Mesenchymal stem cell (in vitro differentiated cells and primary cell): ENCODE data around the gene NFATC1.
A peak's percentile ranks its signal among the peaks of the same experiment; 100 is the strongest.

ENCODE experiments used
- DNase-seq: peaks from one replicate; pipeline ENCODE4 v3.0.0-alpha.2; 2013
- H2AFZ ChIP-seq: one replicate; pipeline ENCODE4 v1.6.1; 2013; ENCODE audit warnings: low read depth, mild to moderate bottlenecking, control low read depth, inconsistent platforms, low read length, moderate library complexity
- H2AK5ac ChIP-seq: 2 replicates; pipeline ENCODE4 v1.6.1; 2013; ENCODE audit warnings: low read length, moderate library complexity, mild to moderate bottlenecking, inconsistent platforms; ENCODE audit not compliant: severe bottlenecking
- H2BK120ac ChIP-seq: one replicate; pipeline ENCODE4 v1.6.1; 2013; ENCODE audit warnings: low read depth, mild to moderate bottlenecking, inconsistent platforms, low read length, moderate library complexity
- H2BK12ac ChIP-seq, 2 experiments: one replicate each; pipeline ENCODE4 v1.6.1; 2013; ENCODE audit warnings: inconsistent platforms in 2 of 2, low read length in 2 of 2, mild to moderate bottlenecking in 2 of 2, moderate library complexity in 2 of 2, control low read depth in 1 of 2
- H2BK15ac ChIP-seq: one replicate; pipeline ENCODE4 v1.6.1; 2013; ENCODE audit warnings: mild to moderate bottlenecking, low read depth, inconsistent platforms; ENCODE audit not compliant: poor library complexity, severe bottlenecking
- H2BK5ac ChIP-seq: 2 replicates; pipeline ENCODE4 v1.6.1; 2013; ENCODE audit warnings: low read depth, mild to moderate bottlenecking, low read length, control low read depth, inconsistent platforms; ENCODE audit not compliant: poor library complexity, severe bottlenecking
- H3K14ac ChIP-seq, 2 experiments: one replicate each; pipeline ENCODE4 v1.6.1; 2013; ENCODE audit warnings: inconsistent platforms in 2 of 2, low read length in 2 of 2, control low read depth in 1 of 2, mild to moderate bottlenecking in 1 of 2, moderate library complexity in 1 of 2
- H3K18ac ChIP-seq, 2 experiments: one replicate each; pipeline ENCODE4 v1.6.1; 2013; ENCODE audit warnings: inconsistent platforms in 2 of 2, low read length in 2 of 2, control low read depth in 1 of 2, low read depth in 1 of 2, mild to moderate bottlenecking in 1 of 2
- H3K23ac ChIP-seq, 2 experiments: one replicate each; pipeline ENCODE4 v1.6.1; 2013; ENCODE audit warnings: inconsistent platforms in 2 of 2, low read length in 2 of 2, mild to moderate bottlenecking in 2 of 2, moderate library complexity in 2 of 2, control low read depth in 1 of 2
- H3K27ac ChIP-seq: 2 replicates; pipeline ENCODE4 v1.5.1; 2013; ENCODE audit warnings: mild to moderate bottlenecking, moderate library complexity, low read length, control low read depth, inconsistent platforms; ENCODE audit not compliant: poor library complexity, severe bottlenecking
- H3K27me3 ChIP-seq, 2 experiments: 2 replicates each; pipeline versions ENCODE4 v1.6.1 to v1.7.0; 2013; ENCODE audit warnings: low read length in 2 of 2, mild to moderate bottlenecking in 2 of 2, moderate library complexity in 2 of 2, control low read depth in 1 of 2, inconsistent platforms in 1 of 2; ENCODE audit not compliant: control insufficient read depth in 1 of 2, insufficient read depth in 1 of 2
- H3K36me3 ChIP-seq, 2 experiments: 2 replicates each; pipeline versions ENCODE4 v1.6.1 to v1.7.0; 2013; ENCODE audit warnings: low read length in 2 of 2, control low read depth in 1 of 2, inconsistent platforms in 1 of 2, low read depth in 1 of 2, mild to moderate bottlenecking in 1 of 2; ENCODE audit not compliant: insufficient read depth in 2 of 2, control insufficient read depth in 1 of 2
- H3K4ac ChIP-seq, 2 experiments: one replicate each; pipeline ENCODE4 v1.6.1; 2013; ENCODE audit warnings: inconsistent platforms in 2 of 2, low read length in 2 of 2, mild to moderate bottlenecking in 2 of 2, moderate library complexity in 2 of 2, control low read depth in 1 of 2, low read depth in 1 of 2
- H3K4me1 ChIP-seq: 2 replicates; pipeline ENCODE4 v1.6.1; 2013; ENCODE audit warnings: low read depth, low read length, control low read depth; ENCODE audit not compliant: control insufficient read depth, insufficient read depth
- H3K4me2 ChIP-seq: 2 replicates; pipeline ENCODE4 v1.6.1; 2013; ENCODE audit warnings: low read length, mild to moderate bottlenecking, inconsistent platforms; ENCODE audit not compliant: poor library complexity, severe bottlenecking
- H3K4me3 ChIP-seq, 2 experiments: 2 replicates each; pipeline versions ENCODE4 v1.5.1 to v1.7.0; 2013; ENCODE audit warnings: low read length in 2 of 2, mild to moderate bottlenecking in 2 of 2, control low read depth in 1 of 2, low read depth in 1 of 2; ENCODE audit not compliant: insufficient read depth in 1 of 2
- H3K79me1 ChIP-seq: replicated peaks from 2 replicates; pipeline ENCODE4 v1.6.1; 2013; ENCODE audit warnings: mild to moderate bottlenecking, control low read depth, low read length, inconsistent platforms; ENCODE audit not compliant: poor library complexity, severe bottlenecking
- H3K9ac ChIP-seq: 2 replicates; pipeline ENCODE4 v1.7.0; 2013; ENCODE audit warnings: mild to moderate bottlenecking, low read length, moderate library complexity
- H3K9me3 ChIP-seq: 2 replicates; pipeline ENCODE4 v1.7.0; 2013; ENCODE audit warnings: mild to moderate bottlenecking, low read length; ENCODE audit not compliant: control insufficient read depth
- H4K8ac ChIP-seq: one replicate; pipeline ENCODE4 v1.6.1; 2013; ENCODE audit warnings: inconsistent platforms, mild to moderate bottlenecking, low read length, moderate library complexity
- H4K91ac ChIP-seq: one replicate; pipeline ENCODE4 v1.6.1; 2013; ENCODE audit warnings: mild to moderate bottlenecking, low read length, inconsistent platforms
- WGBS: methylation state at CpG from one replicate; pipeline ENCODE4 v1.1.7; 2013; ENCODE audit warnings: mixed read lengths; 5-methylcytosine and 5-hydroxymethylcytosine counted together

The NFATC1 gene

DNA sequence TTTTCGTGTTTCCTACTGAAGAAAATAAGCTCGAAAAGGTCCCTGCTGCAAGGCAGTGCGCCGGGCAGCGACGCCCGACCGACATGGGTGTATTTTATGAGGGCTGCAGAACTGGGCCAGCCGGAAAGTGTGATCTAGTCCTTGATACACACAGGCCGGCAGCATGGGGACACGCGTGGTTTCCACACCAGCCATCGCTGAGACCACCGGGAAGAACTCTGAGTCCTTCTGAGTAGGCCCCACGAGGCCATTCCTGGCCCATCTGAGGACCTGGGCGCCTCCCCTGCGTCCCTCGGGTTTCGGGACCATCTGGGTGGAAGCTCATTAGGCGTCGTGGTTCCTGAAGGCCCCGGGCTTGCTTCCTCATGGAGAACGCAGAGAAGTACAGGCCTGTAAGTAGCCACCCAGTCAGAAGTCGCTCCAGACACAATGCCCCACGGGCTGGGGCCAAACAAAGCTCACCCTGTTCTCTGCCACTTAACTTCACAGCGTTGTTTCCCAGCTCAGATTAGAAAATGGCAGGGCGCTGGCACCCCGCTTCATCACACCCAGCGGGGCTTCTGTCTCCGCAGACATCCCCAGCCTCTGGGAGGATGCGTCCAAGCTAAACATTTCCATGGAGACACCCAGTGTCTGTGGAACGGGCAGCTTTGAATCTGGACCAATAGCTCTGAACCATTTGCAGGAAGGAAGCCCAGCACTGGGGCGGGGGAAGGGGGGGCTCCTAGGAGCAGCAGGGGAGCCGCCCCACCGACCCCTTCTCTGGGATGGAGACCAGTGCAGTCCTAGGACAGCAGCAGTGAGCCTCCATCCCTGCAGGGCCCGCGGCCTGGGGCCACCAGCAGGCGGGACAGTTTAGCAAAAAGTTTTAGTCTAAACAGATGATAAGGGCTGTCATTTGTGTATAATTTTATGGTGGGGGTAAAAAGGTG, 2.4 kb downstream of the NFATC1 start:
- H4K8ac ChIP-seq, result no peak overlapping the region
- no peak overlapping the region for H4K91ac ChIP-seq
- 77% methylated on average over 38 of the region's 38 CpGs for WGBS
- H3K14ac ChIP-seq, result no peak overlapping the region
- H3K27ac ChIP-seq, result no peak overlapping the region
- no peak overlapping the region for H2AK5ac ChIP-seq
- H3K18ac ChIP-seq, result peak overlapping the region in 1 of 2 experiments; percentile 21
- H3K4me1 ChIP-seq, result peaks cover 33% of the 10 kb centered on the region
- H3K9ac ChIP-seq, result no peak overlapping the region
- H3K4me2 ChIP-seq, result no peak overlapping the region
- H3K27me3 ChIP-seq, result peaks cover 1 to 46% of the 10 kb centered on the region in 2 experiments
- peak overlapping the region in 1 of 2 experiments; percentile 26 for H3K4ac ChIP-seq
- H2BK15ac ChIP-seq, result no peak overlapping the region
- no peak overlapping the region for H2BK12ac ChIP-seq
- no peaks in the 10 kb centered on the region for H3K9me3 ChIP-seq
- no peak overlapping the region for H2BK120ac ChIP-seq
- H3K79me1 ChIP-seq, result peaks cover 2% of the 10 kb centered on the region
- H3K4me3 ChIP-seq, result no peak overlapping the region
- H3K36me3 ChIP-seq, result peaks cover 0 to 9% of the 10 kb centered on the region in 2 experiments
- H2BK5ac ChIP-seq, result no peak overlapping the region
- H3K23ac ChIP-seq, result peak overlapping the region in 1 of 2 experiments; percentile 72
- H2AFZ ChIP-seq, result no peak overlapping the region
- DNase-seq, result no peak

DNA sequence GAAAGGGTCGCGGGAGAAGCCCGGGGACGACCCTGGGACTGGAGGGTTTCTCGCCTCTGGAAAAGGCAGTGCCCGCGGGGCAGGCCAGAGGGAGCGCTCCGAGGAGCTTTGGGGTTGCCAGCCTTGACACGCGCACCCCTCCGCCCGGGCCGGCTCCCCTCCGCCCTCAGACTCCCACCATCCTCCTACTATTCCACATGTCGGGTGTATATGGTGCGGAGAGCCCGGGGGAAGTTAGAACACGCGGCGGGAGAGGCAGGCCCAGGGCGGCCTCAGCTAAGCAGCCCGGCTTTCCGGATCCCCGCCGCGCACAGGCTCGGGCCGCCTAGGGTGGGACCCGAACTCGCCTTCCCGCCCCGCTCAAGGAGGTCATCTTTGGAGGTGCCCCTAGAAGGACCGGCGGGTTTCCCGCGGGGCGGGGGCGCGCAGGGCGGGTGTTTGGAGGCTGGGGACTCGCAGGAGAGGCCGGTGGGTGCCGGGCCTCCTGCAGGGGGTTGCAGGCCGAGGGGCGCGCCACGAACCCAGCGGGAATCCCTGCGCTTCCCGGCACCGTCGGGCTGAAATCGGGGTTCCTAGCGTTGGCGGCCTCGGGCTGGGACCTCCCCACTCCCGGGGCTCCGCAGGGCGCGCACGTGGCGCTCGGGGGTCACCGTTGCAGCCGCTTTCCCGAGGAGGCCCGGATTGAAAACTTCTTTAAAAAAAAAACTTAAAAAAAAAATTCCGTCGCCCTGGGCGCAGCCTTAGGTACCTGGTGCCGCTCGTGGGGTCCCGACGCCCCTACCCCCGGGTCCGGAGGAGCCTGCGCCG, 3.7 kb downstream of the NFATC1 start:
- Histone ChIP-seq H4K91ac (peak overlapping the region; percentile 75), H2BK12ac (peak overlapping the region in 1 of 2 experiments; percentile 77), H3K4ac (peak overlapping the region; percentile 17 to 51), H2BK120ac (peak overlapping the region; percentile 85), H4K8ac (peak overlapping the region; percentile 93), H3K9ac (peak overlapping the region; percentile 68), H2BK5ac (no peak overlapping the region), H3K23ac (peak overlapping the region in 1 of 2 experiments; percentile 89), H2BK15ac (peak overlapping the region; percentile 96), H2AK5ac (no peak overlapping the region), H3K36me3 (peaks cover 0 to 13% of the 10 kb centered on the region in 2 experiments), H2AFZ (no peak overlapping the region), H3K27me3 (peaks cover 0 to 56% of the 10 kb centered on the region in 2 experiments), H3K4me3 (peak overlapping the region; percentile 49 to 59), H3K27ac (no peak overlapping the region), H3K4me1 (peaks cover 34% of the 10 kb centered on the region), H3K18ac (peak overlapping the region; percentile 71 to 86), H3K4me2 (peak overlapping the region; percentile 64), H3K14ac (no peak overlapping the region), H3K79me1 (peaks cover 3% of the 10 kb centered on the region), H3K9me3 (no peaks in the 10 kb centered on the region)
- DNase-seq, result no peak
- 5% methylated on average over 62 of the region's 79 CpGs for WGBS

DNA sequence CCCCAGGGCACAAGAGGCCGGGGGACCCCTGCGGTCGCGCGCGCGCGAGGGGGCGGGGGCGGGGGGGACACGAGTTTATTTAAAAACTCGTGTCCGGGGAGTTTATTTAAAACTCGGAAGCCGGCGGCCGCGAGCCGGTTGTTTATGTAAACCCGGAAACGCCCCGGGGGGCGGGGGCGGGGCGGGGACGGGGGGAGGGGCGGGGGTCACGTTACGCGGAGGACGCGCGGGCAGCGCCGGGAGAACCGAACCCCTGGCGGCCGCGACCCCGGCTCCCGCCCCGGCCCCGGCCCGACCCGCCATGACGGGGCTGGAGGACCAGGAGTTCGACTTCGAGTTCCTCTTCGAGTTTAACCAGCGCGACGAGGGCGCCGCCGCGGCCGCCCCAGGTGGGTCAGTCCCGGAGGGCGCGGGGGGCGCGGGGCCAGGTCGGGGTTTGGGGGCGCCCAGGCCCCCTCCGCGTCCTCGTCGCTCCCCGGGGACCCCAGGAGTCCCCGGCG, 4.4 kb downstream of the NFATC1 start:
- H3K4ac ChIP-seq, result peak overlapping the region in 1 of 2 experiments; percentile 45
- H3K36me3 ChIP-seq, result peaks cover 0 to 14% of the 10 kb centered on the region in 2 experiments
- no peak overlapping the region for H3K14ac ChIP-seq
- peak overlapping the region; percentile 35 for H4K91ac ChIP-seq
- H3K27me3 ChIP-seq, result peaks cover 0 to 54% of the 10 kb centered on the region in 2 experiments
- no peak for DNase-seq
- peak overlapping the region; percentile 85 for H2BK120ac ChIP-seq
- H2AFZ ChIP-seq, result no peak overlapping the region
- peak overlapping the region; percentile 68 for H3K9ac ChIP-seq
- 0% methylated on average over 16 of the region's 71 CpGs for WGBS
- H2AK5ac ChIP-seq, result no peak overlapping the region
- no peak overlapping the region for H2BK5ac ChIP-seq
- peak overlapping the region; percentile 61 to 68 for H3K4me3 ChIP-seq
- H2BK15ac ChIP-seq, result peak overlapping the region; percentile 96
- peak overlapping the region; percentile 51 for H4K8ac ChIP-seq
- H3K4me2 ChIP-seq, result peak overlapping the region; percentile 91
- H2BK12ac ChIP-seq, result no peak overlapping the region
- no peaks in the 10 kb centered on the region for H3K9me3 ChIP-seq
- H3K23ac ChIP-seq, result no peak overlapping the region
- H3K79me1 ChIP-seq, result peaks cover 5% of the 10 kb centered on the region
- peak overlapping the region; percentile 68 to 78 for H3K18ac ChIP-seq
- H3K27ac ChIP-seq, result no peak overlapping the region
- peaks cover 32% of the 10 kb centered on the region for H3K4me1 ChIP-seq
